Measurements from ENCODE around the gene KCNJ15.

GRCh38 chr21:38295997-38296764 is 39.4 kb downstream of the KCNJ15 start:
- TF ChIP-seq CTCF (IDR thresholded peaks at IDR 0.05): no peak
- TF ChIP-seq SIN3A (IDR thresholded peaks at IDR 0.05; ENCODE audit: borderline replicate concordance, insufficient read depth, low read depth, low read length): no peak
- no peak for TF ChIP-seq POLR2AphosphoS5 (IDR thresholded peaks at IDR 0.05; ENCODE audit: low read depth, low read length)
- TF ChIP-seq TCF7L2 (IDR thresholded peaks at IDR 0.05; ENCODE audit: low read depth, low read length): no peak
- TF ChIP-seq REST (IDR thresholded peaks at IDR 0.05; ENCODE audit: insufficient read depth in 1 of 2, low read depth in 2 of 2, low read length in 1 of 2): no peak
